ENCODE measurements around the gene EXOSC3.
A peak's percentile ranks its signal among the peaks of the same experiment; 100 is the strongest.
"Not testable (repeated sequence)": the region's sequence is repeated elsewhere in the genome, so short reads cannot be mapped to it uniquely, and the experiment has no call there.

Gene EXOSC3

GRCh38 chr9:37775216-37775919 is 9.5 kb downstream of the EXOSC3 start:
- DNase-seq, result no peak

- DNase-seq, result no peak
These were observed 14.9 kb downstream of the EXOSC3 start for GRCh38 chr9:37769995-37770394.

GRCh38 chr9:37769306-37769705 is 15.6 kb downstream of the EXOSC3 start:
- DNase-seq, result no peak

GRCh38 chr9:37765263-37765662 is 19.6 kb downstream of the EXOSC3 start:
- not testable (repeated sequence) for DNase-seq

- DNase-seq, result no peak
These were observed 23.4 kb downstream of the EXOSC3 start for GRCh38 chr9:37761511-37761910.

GRCh38 chr9:37760416-37761161 is 24.3 kb downstream of the EXOSC3 start:
- DNase-seq, result no peak

GRCh38 chr9:37758747-37759146 is 26.1 kb downstream of the EXOSC3 start:
- no peak for DNase-seq

- DNase-seq, result peak; percentile 19
These were observed 31.2 kb downstream of the EXOSC3 start, which contains the start of gene TRMT10B for GRCh38 chr9:37753489-37754190. Gene TRMT10B, plus strand, starts transcription at chr9:37753805. Its CDS starts 8,127 bp downstream, at chr9:37761932.

GRCh38 chr9:37752642-37753488 is 32.0 kb downstream of the EXOSC3 start:
- DNase-seq, result no peak

GRCh38 chr9:37752112-37752511 is 32.8 kb downstream of the EXOSC3 start:
- not testable (repeated sequence) for DNase-seq

GRCh38 chr9:37751704-37752103 is 33.2 kb downstream of the EXOSC3 start:
- not testable (repeated sequence) for DNase-seq

- DNase-seq, result no peak
These were observed 33.7 kb downstream of the EXOSC3 start for GRCh38 chr9:37751186-37751585.

GRCh38 chr9:37749129-37749528 is 35.7 kb downstream of the EXOSC3 start:
- no peak for DNase-seq

GRCh38 chr9:37747271-37747753 is 37.6 kb downstream of the EXOSC3 start:
- DNase-seq, result peak; percentile 25

- no peak for DNase-seq
These were observed 38.2 kb downstream of the EXOSC3 start for GRCh38 chr9:37746448-37747270.

- DNase-seq, result no peak
These were observed 38.9 kb downstream of the EXOSC3 start for GRCh38 chr9:37745970-37746369.

- DNase-seq, result no peak
These were observed 44.1 kb downstream of the EXOSC3 start for GRCh38 chr9:37740631-37741328.

- no peak for DNase-seq
These were observed 44.7 kb downstream of the EXOSC3 start for GRCh38 chr9:37740128-37740527.

GRCh38 chr9:37739222-37739621 is 45.6 kb downstream of the EXOSC3 start:
- no peak for DNase-seq

GRCh38 chr9:37732952-37733351 is 51.9 kb downstream of the EXOSC3 start:
- no peak for DNase-seq
